MM.1S (cell line): ENCODE data around the gene NTRK2.

ENCODE experiments used
- DNase-seq: peaks from one replicate; pipeline ENCODE4 v3.0.0-alpha.2; 2015
- H2AFZ ChIP-seq: fragments of 300-600 bp; sonication (generic); 2 replicates; pipeline ENCODE4 v1.6.0; 2016; ENCODE audit warnings: antibody characterized with exemption, low read length
- H3F3A ChIP-seq: fragments of 300-600 bp; sonication (generic); 2 replicates; pipeline ENCODE4 v1.6.1; 2016; ENCODE audit warnings: mild to moderate bottlenecking, antibody characterized with exemption, low read length, moderate library complexity, mixed read lengths; ENCODE audit not compliant: insufficient read depth
- H3K27ac ChIP-seq: fragments of 300-600 bp; sonication (generic); 2 replicates; pipeline ENCODE4 v1.5.1; 2016; ENCODE audit warnings: mild to moderate bottlenecking, low read length
- H3K27me3 ChIP-seq: fragments of 300-600 bp; sonication (generic); replicated peaks from 2 replicates; pipeline ENCODE4 v1.6.0; 2016; ENCODE audit warnings: low read length; ENCODE audit not compliant: insufficient read depth
- H3K36me3 ChIP-seq: fragments of 300-600 bp; sonication (generic); replicated peaks from 2 replicates; pipeline ENCODE4 v1.6.1; 2016; ENCODE audit warnings: mild to moderate bottlenecking, low read length, mixed read lengths; ENCODE audit not compliant: insufficient read depth
- H3K4me1 ChIP-seq: fragments of 300-600 bp; sonication (generic); 2 replicates; pipeline ENCODE4 v1.6.1; 2016; ENCODE audit warnings: low read length, mixed read lengths
- H3K4me2 ChIP-seq: fragments of 300-600 bp; sonication (generic); 2 replicates; pipeline ENCODE4 v1.6.0; 2016; ENCODE audit warnings: low read depth, low read length
- H3K4me3 ChIP-seq: fragments of 300-600 bp; sonication (generic); 2 replicates; pipeline ENCODE4 v1.5.1; 2016; ENCODE audit warnings: low read length, mixed read lengths
- H3K79me2 ChIP-seq: fragments of 300-600 bp; sonication (generic); 2 replicates; pipeline ENCODE4 v1.6.1; 2016; ENCODE audit warnings: mixed run types, low read length, mixed read lengths
- H3K9ac ChIP-seq: fragments of 300-600 bp; sonication (generic); 2 replicates; pipeline ENCODE4 v1.6.1; 2016; ENCODE audit warnings: low read length, mixed read lengths
- H3K9me2 ChIP-seq: fragments of 300-600 bp; sonication (generic); replicated peaks from 2 replicates; pipeline ENCODE4 v1.6.1; 2016; ENCODE audit warnings: mild to moderate bottlenecking, low read length, mixed read lengths; ENCODE audit not compliant: insufficient read depth
- H3K9me3 ChIP-seq: fragments of 300-600 bp; sonication (generic); replicated peaks from 2 replicates; pipeline ENCODE4 v1.6.1; 2016; ENCODE audit warnings: mild to moderate bottlenecking, low read length, mixed read lengths; ENCODE audit not compliant: insufficient read depth
- H4K20me1 ChIP-seq: fragments of 300-600 bp; sonication (generic); 2 replicates; pipeline ENCODE4 v1.6.1; 2016; ENCODE audit warnings: mild to moderate bottlenecking, low read length, moderate library complexity, mixed read lengths; ENCODE audit not compliant: insufficient read depth
- EZH2 ChIP-seq: fragments of 300-600 bp; sonication (generic); optimal IDR thresholded peaks from 2 replicates; pipeline ENCODE3; 2017; ENCODE audit warnings: low read depth, mild to moderate bottlenecking, antibody characterized with exemption, low read length, mixed read lengths
- EZH2phosphoT487 ChIP-seq: fragments of 300-600 bp; sonication (generic); IDR thresholded peaks from 2 replicates; pipeline ENCODE4 v1.6.1; 2018; ENCODE audit warnings: antibody characterized with exemption, low read length
- TF ChIP-seq, protein P1 (sequence below): fragments of 300-600 bp; sonication (generic); IDR thresholded peaks from 2 replicates; pipeline ENCODE4 v1.5.1; 2016; ENCODE audit warnings: antibody characterized with exemption, low read length, mixed read lengths

Gene NTRK2

DNA sequence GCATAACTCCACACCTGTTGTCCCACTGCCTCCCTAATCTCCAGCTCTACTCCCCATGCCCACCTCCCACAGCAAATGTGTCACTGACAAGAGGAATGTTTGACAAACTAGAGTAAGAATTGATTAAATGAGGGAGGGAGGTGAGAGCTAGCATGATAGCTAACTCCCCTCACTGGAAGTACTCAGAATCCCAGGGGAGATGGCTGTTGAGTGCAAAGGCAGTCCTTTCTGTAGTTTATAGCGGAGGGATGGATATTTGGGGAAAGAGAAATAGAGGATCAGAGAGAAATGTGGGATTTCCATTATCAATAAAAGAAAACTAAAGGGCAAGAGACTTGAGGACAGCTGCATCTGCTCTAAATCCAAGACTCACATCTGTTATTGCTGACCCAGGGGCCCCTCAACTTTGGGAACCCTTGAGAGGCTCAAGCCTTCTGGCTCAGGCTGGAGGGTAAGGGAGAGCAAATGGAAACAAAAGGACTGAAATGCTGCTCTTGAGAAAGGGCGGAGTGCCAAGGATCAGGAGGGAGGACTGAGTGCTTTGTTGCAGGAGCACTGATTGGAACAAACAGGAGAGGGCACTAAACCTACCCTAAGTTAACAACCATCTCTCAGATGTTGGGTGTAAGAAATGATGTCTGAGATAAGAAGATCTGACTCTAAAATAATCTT is 372.1 kb downstream of the NTRK2 start:
- TF ChIP-seq EZH2phosphoT487 (no peak), EZH2 (no peak)
- TF ChIP-seq, protein P1, sequence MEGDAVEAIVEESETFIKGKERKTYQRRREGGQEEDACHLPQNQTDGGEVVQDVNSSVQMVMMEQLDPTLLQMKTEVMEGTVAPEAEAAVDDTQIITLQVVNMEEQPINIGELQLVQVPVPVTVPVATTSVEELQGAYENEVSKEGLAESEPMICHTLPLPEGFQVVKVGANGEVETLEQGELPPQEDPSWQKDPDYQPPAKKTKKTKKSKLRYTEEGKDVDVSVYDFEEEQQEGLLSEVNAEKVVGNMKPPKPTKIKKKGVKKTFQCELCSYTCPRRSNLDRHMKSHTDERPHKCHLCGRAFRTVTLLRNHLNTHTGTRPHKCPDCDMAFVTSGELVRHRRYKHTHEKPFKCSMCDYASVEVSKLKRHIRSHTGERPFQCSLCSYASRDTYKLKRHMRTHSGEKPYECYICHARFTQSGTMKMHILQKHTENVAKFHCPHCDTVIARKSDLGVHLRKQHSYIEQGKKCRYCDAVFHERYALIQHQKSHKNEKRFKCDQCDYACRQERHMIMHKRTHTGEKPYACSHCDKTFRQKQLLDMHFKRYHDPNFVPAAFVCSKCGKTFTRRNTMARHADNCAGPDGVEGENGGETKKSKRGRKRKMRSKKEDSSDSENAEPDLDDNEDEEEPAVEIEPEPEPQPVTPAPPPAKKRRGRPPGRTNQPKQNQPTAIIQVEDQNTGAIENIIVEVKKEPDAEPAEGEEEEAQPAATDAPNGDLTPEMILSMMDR: no peak
- no peaks in the 10 kb centered on the region for H3K79me2 ChIP-seq
- no peaks in the 10 kb centered on the region for H3K27me3 ChIP-seq
- no peaks in the 10 kb centered on the region for H3K9me2 ChIP-seq
- H3K9ac ChIP-seq: no peak overlapping the region
- H3K27ac ChIP-seq: no peak overlapping the region
- H3K4me3 ChIP-seq: no peak overlapping the region
- H3K4me2 ChIP-seq: no peak overlapping the region
- DNase-seq: no peak
- no peak overlapping the region for H2AFZ ChIP-seq
- no peaks in the 10 kb centered on the region for H4K20me1 ChIP-seq
- H3K9me3 ChIP-seq: no peaks in the 10 kb centered on the region
- no peaks in the 10 kb centered on the region for H3K36me3 ChIP-seq
- no peaks in the 10 kb centered on the region for H3F3A ChIP-seq
- H3K4me1 ChIP-seq: no peaks in the 10 kb centered on the region

DNA sequence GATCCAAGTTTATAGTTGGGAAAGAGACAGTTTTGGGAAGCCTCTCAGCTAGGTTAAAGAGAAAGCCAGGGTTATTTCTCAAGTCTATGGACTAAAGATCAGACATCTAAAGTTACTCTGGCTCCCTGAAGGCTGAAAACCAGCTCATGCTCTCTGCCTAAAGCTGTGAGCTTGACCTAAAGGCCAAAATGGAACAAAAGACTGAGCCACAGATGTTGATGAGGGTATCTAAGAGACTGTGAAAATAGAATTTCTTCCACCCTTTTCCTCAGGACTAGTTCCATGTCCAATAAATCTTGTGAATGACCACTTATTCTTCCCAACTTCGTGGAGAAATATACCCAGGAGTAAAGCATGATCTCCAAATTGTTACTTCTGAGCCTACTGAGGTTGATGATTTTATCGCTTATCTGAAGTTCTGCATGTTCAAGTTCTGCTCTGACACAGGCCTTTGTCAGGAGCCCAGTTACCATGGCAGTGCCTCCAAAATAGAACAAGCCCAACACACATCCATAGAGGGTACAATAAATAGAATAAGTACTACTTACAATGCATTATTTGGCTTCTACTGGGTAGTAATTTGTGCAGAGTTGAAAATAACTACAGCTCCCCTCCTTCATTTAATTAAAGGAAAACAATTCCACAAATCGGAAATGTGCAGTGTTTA is 373.6 kb downstream of the NTRK2 start:
- DNase-seq: no peak
- H3F3A ChIP-seq: no peaks in the 10 kb centered on the region
- TF ChIP-seq, protein P1: no peak
- TF ChIP-seq EZH2phosphoT487 (no peak), EZH2 (no peak)

DNA sequence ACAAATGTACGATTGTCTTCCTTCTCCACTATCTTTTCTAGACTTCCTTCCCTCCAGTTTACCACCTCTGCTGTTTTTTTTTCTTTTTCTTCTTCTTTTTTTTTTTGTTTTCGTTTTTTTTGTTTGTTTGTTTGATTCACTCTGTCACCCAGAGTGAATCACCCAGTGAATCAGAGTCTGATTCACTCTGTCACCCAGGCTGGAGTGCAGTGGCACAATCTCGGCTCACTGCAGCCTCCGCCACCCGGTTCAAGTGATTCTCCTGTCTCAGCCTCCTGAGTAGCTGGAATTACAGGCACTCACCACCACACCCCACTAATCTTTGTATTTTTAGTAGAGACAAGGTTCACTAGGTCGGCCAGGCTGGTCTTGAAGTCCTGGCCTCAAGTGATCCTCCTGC is 375.7 kb downstream of the NTRK2 start:
- TF ChIP-seq, protein P1: no peak
- no peak for TF ChIP-seq EZH2
- no peak for TF ChIP-seq EZH2phosphoT487
- Histone ChIP-seq H3K9me2 (no peaks in the 10 kb centered on the region), H4K20me1 (no peaks in the 10 kb centered on the region), H3K27ac (no peak overlapping the region), H3K4me1 (no peaks in the 10 kb centered on the region), H3K79me2 (no peaks in the 10 kb centered on the region), H3F3A (no peaks in the 10 kb centered on the region), H3K27me3 (no peaks in the 10 kb centered on the region), H2AFZ (no peak overlapping the region), H3K9me3 (no peaks in the 10 kb centered on the region), H3K36me3 (no peaks in the 10 kb centered on the region), H3K4me3 (no peak overlapping the region), H3K4me2 (no peak overlapping the region), H3K9ac (no peak overlapping the region)
- DNase-seq: no peak

More for the DNA sequence above, 373.6 kb downstream of the NTRK2 start:
- Histone ChIP-seq H3K4me1 (no peaks in the 10 kb centered on the region), H3K9me3 (no peaks in the 10 kb centered on the region), H4K20me1 (no peaks in the 10 kb centered on the region), H3K4me2 (no peak overlapping the region), H3K79me2 (no peaks in the 10 kb centered on the region), H3K4me3 (no peak overlapping the region), H3K27ac (no peak overlapping the region), H3K9me2 (no peaks in the 10 kb centered on the region), H3K9ac (no peak overlapping the region), H2AFZ (no peak overlapping the region), H3K27me3 (no peaks in the 10 kb centered on the region), H3K36me3 (no peaks in the 10 kb centered on the region)
